ENCODE measurements around the gene SUV39H1.

SUV39H1 gene

DNA sequence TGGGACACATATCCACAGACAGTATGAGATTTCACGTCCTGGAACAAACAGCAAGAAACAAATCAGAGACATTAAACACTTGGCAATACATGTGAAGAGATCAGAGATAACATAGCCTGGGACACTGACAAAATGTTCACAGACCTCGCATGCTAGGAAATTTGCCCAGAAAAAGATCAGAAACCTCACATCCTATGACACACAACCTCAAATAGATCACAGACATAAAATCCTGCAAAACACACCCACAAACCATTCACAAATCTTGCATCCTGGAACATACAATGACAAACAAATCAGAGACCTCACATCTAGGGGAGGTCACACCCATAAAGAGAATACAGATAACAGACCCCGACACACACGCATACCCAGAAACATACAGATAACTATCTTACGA, 18.0 kb downstream of the SUV39H1 start:
- DNase-seq (ENCODE audit: low spot score) = no peak
- TF ChIP-seq, protein P1, sequence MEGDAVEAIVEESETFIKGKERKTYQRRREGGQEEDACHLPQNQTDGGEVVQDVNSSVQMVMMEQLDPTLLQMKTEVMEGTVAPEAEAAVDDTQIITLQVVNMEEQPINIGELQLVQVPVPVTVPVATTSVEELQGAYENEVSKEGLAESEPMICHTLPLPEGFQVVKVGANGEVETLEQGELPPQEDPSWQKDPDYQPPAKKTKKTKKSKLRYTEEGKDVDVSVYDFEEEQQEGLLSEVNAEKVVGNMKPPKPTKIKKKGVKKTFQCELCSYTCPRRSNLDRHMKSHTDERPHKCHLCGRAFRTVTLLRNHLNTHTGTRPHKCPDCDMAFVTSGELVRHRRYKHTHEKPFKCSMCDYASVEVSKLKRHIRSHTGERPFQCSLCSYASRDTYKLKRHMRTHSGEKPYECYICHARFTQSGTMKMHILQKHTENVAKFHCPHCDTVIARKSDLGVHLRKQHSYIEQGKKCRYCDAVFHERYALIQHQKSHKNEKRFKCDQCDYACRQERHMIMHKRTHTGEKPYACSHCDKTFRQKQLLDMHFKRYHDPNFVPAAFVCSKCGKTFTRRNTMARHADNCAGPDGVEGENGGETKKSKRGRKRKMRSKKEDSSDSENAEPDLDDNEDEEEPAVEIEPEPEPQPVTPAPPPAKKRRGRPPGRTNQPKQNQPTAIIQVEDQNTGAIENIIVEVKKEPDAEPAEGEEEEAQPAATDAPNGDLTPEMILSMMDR (conservative IDR thresholded peaks at IDR 0.05; ENCODE audit: low read depth) = no peak
- ChIA-PET POLR2A (ENCODE audit: low non-redundant PET) (no interaction called here), CTCF (no interaction called here)
- no peak overlapping the region for H3K27ac ChIP-seq

DNA sequence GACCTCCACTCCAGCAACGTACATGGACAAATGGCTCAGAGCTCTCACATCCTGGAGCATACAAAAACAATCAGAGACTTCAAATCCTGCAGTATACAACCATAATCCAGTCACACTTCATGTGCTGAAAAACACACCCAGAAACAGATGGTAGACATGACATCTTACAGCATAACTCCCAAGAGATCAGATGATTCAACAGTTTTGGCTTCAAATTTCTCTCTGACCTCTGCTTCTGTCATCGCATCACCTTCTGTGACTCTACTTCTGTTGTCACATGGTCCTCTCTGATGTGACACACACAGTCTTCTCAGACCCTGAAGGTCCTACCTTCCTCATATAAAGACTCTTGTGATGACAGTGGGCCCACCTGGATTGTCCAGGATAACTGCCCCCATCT, 18.5 kb downstream of the SUV39H1 start:
- no peak for DNase-seq (ENCODE audit: low spot score)
- TF ChIP-seq, protein P1 (conservative IDR thresholded peaks at IDR 0.05; ENCODE audit: low read depth) = no peak
- no peak overlapping the region for H3K27ac ChIP-seq
- ChIA-PET CTCF (no interaction called here), POLR2A (ENCODE audit: low non-redundant PET) (no interaction called here)

DNA sequence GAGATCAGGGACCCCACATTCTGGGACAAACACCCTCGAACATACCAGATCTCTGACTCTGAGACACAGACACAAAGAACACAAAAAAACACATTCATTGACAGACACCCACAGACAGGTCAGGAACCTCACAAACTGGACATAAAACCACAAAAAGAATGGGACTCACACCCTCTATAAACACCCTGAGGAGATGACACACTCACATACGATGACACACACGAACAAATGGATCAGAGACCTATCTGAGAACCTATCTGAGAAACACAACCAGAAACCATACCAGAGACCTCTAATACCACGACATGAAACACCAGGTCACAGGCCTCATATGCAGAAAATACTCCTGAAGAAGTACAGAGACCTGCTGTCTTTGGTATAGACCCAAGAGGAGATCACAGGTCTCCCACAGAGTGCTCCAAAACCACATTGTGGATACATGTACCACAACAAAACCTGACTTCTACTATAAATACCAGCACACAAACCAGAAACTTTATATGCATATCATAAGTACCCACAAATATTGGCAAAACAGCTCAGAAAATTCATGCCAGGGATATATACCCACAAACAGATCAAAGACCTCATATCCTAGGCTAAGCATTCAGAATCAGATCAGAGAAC, 19.5 kb downstream of the SUV39H1 start:
- POLR2A ChIA-PET (ENCODE audit: low non-redundant PET) = no interaction called here

DNA sequence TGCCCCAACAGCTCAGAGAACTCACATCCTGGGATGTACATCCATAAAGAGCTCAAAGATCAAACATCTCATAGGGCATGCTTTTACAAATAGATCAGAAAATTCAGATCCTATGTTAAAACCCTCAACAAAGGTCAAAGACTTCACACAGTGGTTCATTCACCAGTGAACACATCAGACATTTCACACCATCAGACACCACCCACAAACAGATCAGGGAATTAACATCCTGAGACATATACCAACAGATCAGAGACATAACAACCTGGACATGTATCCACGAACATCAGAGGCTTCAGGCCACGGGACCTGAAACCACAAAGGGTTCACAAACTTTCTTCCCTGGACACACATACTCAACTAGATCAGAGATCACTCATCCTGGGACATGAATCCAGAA, 23.4 kb downstream of the SUV39H1 start:
- CTCF ChIA-PET = interaction anchor here (0.7 kb wide), 1 partner anchor 71 kb away, joined by 3 read pairs; no protein-coding TSS in a partner anchor
- TF ChIP-seq, protein P1 (conservative IDR thresholded peaks at IDR 0.05; ENCODE audit: low read depth) = no peak
- DNase-seq (ENCODE audit: low spot score) = no peak
- H3K27ac ChIP-seq = no peak overlapping the region
- POLR2A ChIA-PET (ENCODE audit: low non-redundant PET) = no interaction called here

More for the DNA sequence above, 19.5 kb downstream of the SUV39H1 start:
- CTCF ChIA-PET = no interaction called here
- DNase-seq (ENCODE audit: low spot score) = no peak
- TF ChIP-seq, protein P1 (conservative IDR thresholded peaks at IDR 0.05; ENCODE audit: low read depth) = no peak
- no peak overlapping the region for H3K27ac ChIP-seq

DNA sequence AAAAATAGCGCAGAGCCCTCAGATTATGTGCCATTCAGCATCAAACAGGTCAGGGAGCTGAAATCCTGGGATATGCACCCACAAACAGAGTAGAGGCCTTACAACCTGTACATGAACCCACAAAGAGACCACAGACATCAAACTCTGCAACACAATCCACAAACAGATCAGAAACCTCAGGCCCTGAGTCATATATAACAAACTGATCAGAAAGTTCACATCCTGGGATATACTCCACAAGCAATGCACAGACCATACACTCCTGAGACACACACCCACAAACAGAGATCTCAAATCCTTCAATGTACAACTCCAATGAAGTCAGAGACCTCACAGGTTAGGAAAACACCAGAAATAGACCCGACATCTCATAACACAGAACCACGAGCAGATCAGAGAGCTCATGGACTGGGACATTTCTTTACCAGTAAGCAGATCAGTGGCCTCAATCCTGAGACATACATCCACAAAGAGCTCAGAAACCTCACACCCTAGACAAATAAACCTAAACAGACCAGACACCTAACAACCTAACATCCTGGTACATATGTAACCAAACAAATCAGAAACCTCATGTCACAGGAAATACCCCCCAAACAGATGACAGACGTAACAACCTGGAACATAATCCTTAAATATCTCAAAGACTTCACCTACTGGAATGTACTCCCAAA, 24.2 kb downstream of the SUV39H1 start:
- ChIA-PET CTCF (no interaction called here), POLR2A (ENCODE audit: low non-redundant PET) (no interaction called here)
- TF ChIP-seq, protein P1 (conservative IDR thresholded peaks at IDR 0.05; ENCODE audit: low read depth) = no peak
- DNase-seq (ENCODE audit: low spot score) = no peak
- no peak overlapping the region for H3K27ac ChIP-seq

DNA sequence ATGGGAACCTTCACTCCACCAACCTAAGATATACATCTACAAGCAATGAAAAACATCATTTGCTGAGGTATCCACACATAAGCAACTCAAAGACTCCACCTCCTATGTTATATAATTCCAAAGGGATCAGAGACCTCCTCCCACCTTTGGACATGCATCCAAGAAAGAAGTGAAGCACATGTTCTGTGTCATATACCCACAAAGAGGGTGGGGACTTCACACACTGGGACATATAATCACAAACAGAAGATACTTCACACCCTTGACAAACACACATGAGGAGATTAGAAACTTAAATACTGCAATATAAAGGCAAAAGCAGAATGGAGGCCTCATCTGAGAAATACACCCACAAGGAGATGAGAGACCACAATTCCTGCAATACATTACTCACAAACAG, 25.4 kb downstream of the SUV39H1 start:
- CTCF ChIA-PET = no interaction called here
- no peak overlapping the region for H3K27ac ChIP-seq
- TF ChIP-seq, protein P1 (conservative IDR thresholded peaks at IDR 0.05; ENCODE audit: low read depth) = no peak
- DNase-seq (ENCODE audit: low spot score) = no peak
- POLR2A ChIA-PET (ENCODE audit: low non-redundant PET) = no interaction called here

Data from RWPE1 (cell line).